Thyroid gland (tissue), 4 donors: ENCODE results near the gene ST6GALNAC3.

Source experiments
- POLR2A ChIP-seq, 2 donors: fragments of 450-650 bp; IDR thresholded peaks; one replicate each; pipeline ENCODE4 v1.6.1; 2017; ENCODE audit warnings: antibody characterized with exemption in 2 of 2, mild to moderate bottlenecking in 2 of 2, moderate library complexity in 1 of 2
- TF ChIP-seq, protein P1 (sequence below), 6 experiments: fragments of 200-600 bp in 3 of 6; fragments of 450-650 bp in 3 of 6; sonication (generic) in 3 of 6; IDR thresholded peaks; one replicate each; pipeline ENCODE4 v1.5.1; 2016 to 2019; ENCODE audit warnings: antibody characterized with exemption in 6 of 6, mild to moderate bottlenecking in 2 of 6, inconsistent platforms in 1 of 6, moderate library complexity in 1 of 6

DNA sequence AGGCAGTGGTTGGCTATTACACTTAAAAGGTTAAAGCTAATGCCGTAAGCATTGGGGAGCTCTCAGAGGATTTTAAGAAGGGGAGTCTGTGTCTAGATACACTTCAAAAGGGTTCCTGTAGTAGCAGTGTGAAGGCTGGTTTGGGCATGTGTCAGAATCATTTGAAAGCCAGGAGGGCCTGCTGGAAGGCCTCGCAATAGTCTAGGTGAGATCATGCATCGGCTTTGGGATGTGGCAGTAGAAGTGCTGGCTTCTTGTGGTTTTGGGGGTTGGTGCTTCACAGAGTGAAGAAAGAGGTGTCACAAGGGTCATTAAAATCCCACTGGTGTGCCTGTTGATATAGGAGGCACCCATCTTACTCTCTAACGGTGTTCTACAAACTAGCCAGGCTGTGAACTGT, 85.7 kb downstream of the ST6GALNAC3 start:
- TF ChIP-seq, protein P1, sequence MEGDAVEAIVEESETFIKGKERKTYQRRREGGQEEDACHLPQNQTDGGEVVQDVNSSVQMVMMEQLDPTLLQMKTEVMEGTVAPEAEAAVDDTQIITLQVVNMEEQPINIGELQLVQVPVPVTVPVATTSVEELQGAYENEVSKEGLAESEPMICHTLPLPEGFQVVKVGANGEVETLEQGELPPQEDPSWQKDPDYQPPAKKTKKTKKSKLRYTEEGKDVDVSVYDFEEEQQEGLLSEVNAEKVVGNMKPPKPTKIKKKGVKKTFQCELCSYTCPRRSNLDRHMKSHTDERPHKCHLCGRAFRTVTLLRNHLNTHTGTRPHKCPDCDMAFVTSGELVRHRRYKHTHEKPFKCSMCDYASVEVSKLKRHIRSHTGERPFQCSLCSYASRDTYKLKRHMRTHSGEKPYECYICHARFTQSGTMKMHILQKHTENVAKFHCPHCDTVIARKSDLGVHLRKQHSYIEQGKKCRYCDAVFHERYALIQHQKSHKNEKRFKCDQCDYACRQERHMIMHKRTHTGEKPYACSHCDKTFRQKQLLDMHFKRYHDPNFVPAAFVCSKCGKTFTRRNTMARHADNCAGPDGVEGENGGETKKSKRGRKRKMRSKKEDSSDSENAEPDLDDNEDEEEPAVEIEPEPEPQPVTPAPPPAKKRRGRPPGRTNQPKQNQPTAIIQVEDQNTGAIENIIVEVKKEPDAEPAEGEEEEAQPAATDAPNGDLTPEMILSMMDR (IDR thresholded peaks at IDR 0.05) = no peak
- TF ChIP-seq POLR2A (IDR thresholded peaks at IDR 0.05) = no peak
